ENCODE data around the gene TTC13. TPM values are rescaled to one million over a fixed set of nuclear protein-coding genes. Genes with fewer than 3 reads are reported as not detected.

The TTC13 gene
- total and polyA plus RNA-seq, 2 of the 13 experiments (the other 11 are each of a cell fraction or from before 2014, with no cell fraction given), result 5.8 to 15.9 TPM

- Histone ChIP-seq H3K36me3 (replicated peaks in 1 of 2; ENCODE audit: control insufficient read depth in 1 of 2, insufficient read depth in 2 of 2, low read length in 2 of 2) (peaks cover 0 to 2% of the 10 kb centered on the region in 2 experiments; a peak in 4 of 5 replicates), H3K9me3 (ENCODE audit: low read length) (no peaks in the 10 kb centered on the region), H2AFZ (ENCODE audit: low read length) (no peak overlapping the region), H3K27me3 (ENCODE audit: control insufficient read depth in 1 of 2, insufficient read depth in 2 of 2, low read length in 2 of 2) (no peaks in the 10 kb centered on the region), H3K79me2 (ENCODE audit: insufficient read depth, low read length) (peaks cover 36% of the 10 kb centered on the region), H4K20me1 (ENCODE audit: insufficient read depth, low read length) (0 out of 2 replicates have a peak, but pooled peaks cover 4% of the 10 kb centered on the region), H3K4me2 (ENCODE audit: low read depth, low read length) (no peak overlapping the region), H3K4me3 (replicated peaks in 1 of 3; ENCODE audit: insufficient read depth in 1 of 3, low read depth in 2 of 3, low read length in 3 of 3) (no peak overlapping the region), H3K4me1 (ENCODE audit: insufficient read depth, low read length) (peaks cover 56% of the 10 kb centered on the region), H3K27ac (ENCODE audit: extremely low read length, insufficient read depth, low read length) (no peak overlapping the region), H3K9ac (ENCODE audit: insufficient read depth, low read depth, low read length) (no peak overlapping the region)
- ATAC-seq, result no peak
- 99% methylated on average over 2 of the region's 4 CpGs for WGBS (ENCODE audit: low lambda C conversion rate)
- ChIA-PET CTCF (ENCODE audit: low intra/inter-chr PET ratio, low total read pairs) (no interaction called here), POLR2A (no interaction called here)
- intact Hi-C loops (cut with micrococcal nuclease; ENCODE audit: unreplicated experiment), result no loop called here
- no peak for DNase-seq (ENCODE audit: low spot score)
- no TSS peak for BruUV-seq (replicated peaks)
- no peak for FAIRE-seq
- in situ Hi-C loops (cut with HindIII; ENCODE audit: extremely low pct_ligation_motif_present, low pct_unique_long_range_greater_than_20kb), result no loop called here
- TF ChIP-seq KIAA2018 (CRISPR knock-in tag; IDR thresholded peaks at IDR 0.05; ENCODE audit: borderline replicate concordance) (no peak), ZNF550 (CRISPR knock-in tag; IDR thresholded peaks at IDR 0.05; ENCODE audit: borderline replicate concordance) (no peak), RBM22 (optimal IDR thresholded peaks at IDR 0.05; ENCODE audit: low read length) (no peak), FOXC1 (CRISPR knock-in tag; IDR thresholded peaks at IDR 0.05; ENCODE audit: borderline replicate concordance) (no peak), MBNL3 (CRISPR knock-in tag; conservative IDR thresholded peaks at IDR 0.05) (no peak), ZBTB46 (CRISPR knock-in tag; IDR thresholded peaks at IDR 0.05; ENCODE audit: borderline replicate concordance) (no peak), IKZF1 (IDR thresholded peaks at IDR 0.05) (no peak), THAP7 (CRISPR knock-in tag; IDR thresholded peaks at IDR 0.05) (no peak), ZSCAN20 (CRISPR knock-in tag; IDR thresholded peaks at IDR 0.05; ENCODE audit: borderline replicate concordance) (no peak)
- TF ChIP-seq, protein P1, sequence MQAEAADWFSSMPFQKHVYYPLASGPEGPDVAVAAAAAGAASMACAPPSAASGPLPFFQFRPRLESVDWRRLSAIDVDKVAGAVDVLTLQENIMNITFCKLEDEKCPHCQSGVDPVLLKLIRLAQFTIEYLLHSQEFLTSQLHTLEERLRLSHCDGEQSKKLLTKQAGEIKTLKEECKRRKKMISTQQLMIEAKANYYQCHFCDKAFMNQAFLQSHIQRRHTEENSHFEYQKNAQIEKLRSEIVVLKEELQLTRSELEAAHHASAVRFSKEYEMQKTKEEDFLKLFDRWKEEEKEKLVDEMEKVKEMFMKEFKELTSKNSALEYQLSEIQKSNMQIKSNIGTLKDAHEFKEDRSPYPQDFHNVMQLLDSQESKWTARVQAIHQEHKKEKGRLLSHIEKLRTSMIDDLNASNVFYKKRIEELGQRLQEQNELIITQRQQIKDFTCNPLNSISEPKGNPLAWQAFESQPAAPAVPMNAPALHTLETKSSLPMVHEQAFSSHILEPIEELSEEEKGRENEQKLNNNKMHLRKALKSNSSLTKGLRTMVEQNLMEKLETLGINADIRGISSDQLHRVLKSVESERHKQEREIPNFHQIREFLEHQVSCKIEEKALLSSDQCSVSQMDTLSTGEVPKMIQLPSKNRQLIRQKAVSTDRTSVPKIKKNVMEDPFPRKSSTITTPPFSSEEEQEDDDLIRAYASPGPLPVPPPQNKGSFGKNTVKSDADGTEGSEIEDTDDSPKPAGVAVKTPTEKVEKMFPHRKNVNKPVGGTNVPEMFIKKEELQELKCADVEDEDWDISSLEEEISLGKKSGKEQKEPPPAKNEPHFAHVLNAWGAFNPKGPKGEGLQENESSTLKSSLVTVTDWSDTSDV (CRISPR knock-in tag; IDR thresholded peaks at IDR 0.05), result no peak
Observed at GRCh38 chr1:230861970-230862595, 116.6 kb downstream of the TTC13 start.
